H9 (cell line): ENCODE data around the gene ACACA. TPM values are rescaled to one million over a fixed set of nuclear protein-coding genes. Genes with fewer than 3 reads are reported as not detected.

ENCODE experiments used
- DNase-seq: peaks from one replicate; pipeline ENCODE4 v3.0.0-alpha.2; 2017
- H2AFZ ChIP-seq: one replicate; pipeline ENCODE4 v1.6.1; 2013; ENCODE audit warnings: mild to moderate bottlenecking, low read length, control low read depth, moderate library complexity
- H2AK5ac ChIP-seq: 2 replicates; pipeline ENCODE4 v1.6.1; 2013; ENCODE audit warnings: low read length, control low read depth, mixed read lengths; ENCODE audit not compliant: insufficient read length
- H2BK120ac ChIP-seq: one replicate; pipeline ENCODE4 v1.6.1; 2013; ENCODE audit warnings: low read depth, mild to moderate bottlenecking, low read length, control low read depth, inconsistent platforms; ENCODE audit not compliant: poor library complexity, severe bottlenecking
- H2BK12ac ChIP-seq: 2 replicates; pipeline ENCODE4 v1.6.1; 2013; ENCODE audit warnings: low read length, control low read depth, mixed read lengths, low read depth; ENCODE audit not compliant: insufficient read length
- H2BK15ac ChIP-seq: 2 replicates; pipeline ENCODE4 v1.6.1; 2013; ENCODE audit warnings: low read depth, low read length, control low read depth
- H2BK20ac ChIP-seq: one replicate; pipeline ENCODE4 v1.6.1; 2013; ENCODE audit warnings: low read depth, mild to moderate bottlenecking, low read length, control low read depth, inconsistent platforms; ENCODE audit not compliant: poor library complexity, severe bottlenecking
- H2BK5ac ChIP-seq: 2 replicates; pipeline ENCODE4 v1.6.1; 2013; ENCODE audit warnings: low read length, control low read depth, mixed read lengths; ENCODE audit not compliant: insufficient read length
- H3K14ac ChIP-seq: 2 replicates; pipeline ENCODE4 v1.6.1; 2013; ENCODE audit warnings: low read length, control low read depth; ENCODE audit not compliant: insufficient read depth
- H3K18ac ChIP-seq: 2 replicates; pipeline ENCODE4 v1.6.1; 2013; ENCODE audit warnings: low read depth, mild to moderate bottlenecking, mixed read lengths, low read length, control low read depth; ENCODE audit not compliant: insufficient read length
- H3K23ac ChIP-seq: 2 replicates; pipeline ENCODE4 v1.6.1; 2013; ENCODE audit warnings: low read length, control low read depth, mixed read lengths, low read depth; ENCODE audit not compliant: insufficient read length
- H3K23me2 ChIP-seq: 2 replicates; pipeline ENCODE4 v1.6.1; 2013; ENCODE audit warnings: low read depth, mild to moderate bottlenecking, mixed read lengths, low read length, control low read depth; ENCODE audit not compliant: insufficient read length, poor library complexity, severe bottlenecking
- H3K27ac ChIP-seq: 2 replicates; pipeline ENCODE4 v1.5.1; 2013; ENCODE audit warnings: low read length, control low read depth, mixed read lengths, low read depth; ENCODE audit not compliant: insufficient read length
- H3K27me3 ChIP-seq: 2 replicates; pipeline ENCODE4 v1.6.1; 2013; ENCODE audit warnings: low read length, control low read depth, inconsistent platforms; ENCODE audit not compliant: insufficient read depth
- H3K4ac ChIP-seq: 2 replicates; pipeline ENCODE4 v1.6.1; 2013; ENCODE audit warnings: low read depth, mild to moderate bottlenecking, control low read depth, inconsistent platforms, low read length, moderate library complexity
- H3K4me1 ChIP-seq: 2 replicates; pipeline ENCODE4 v1.6.1; 2013; ENCODE audit warnings: low read length, control low read depth, inconsistent platforms; ENCODE audit not compliant: insufficient read depth
- H3K4me2 ChIP-seq: 2 replicates; pipeline ENCODE4 v1.6.1; 2013; ENCODE audit warnings: low read length, control low read depth, mixed read lengths; ENCODE audit not compliant: insufficient read length, insufficient read depth
- H3K56ac ChIP-seq: 2 replicates; pipeline ENCODE4 v1.6.1; 2013; ENCODE audit warnings: low read depth, mild to moderate bottlenecking, mixed read lengths, low read length, control low read depth; ENCODE audit not compliant: insufficient read length
- H3K79me1 ChIP-seq: 2 replicates; pipeline ENCODE4 v1.6.1; 2013; ENCODE audit warnings: low read depth, mild to moderate bottlenecking, moderate library complexity, low read length, control low read depth, inconsistent platforms; ENCODE audit not compliant: insufficient read depth, poor library complexity, severe bottlenecking
- H3K79me2 ChIP-seq: 2 replicates; pipeline ENCODE4 v1.6.1; 2013; ENCODE audit warnings: low read length, control low read depth, inconsistent platforms; ENCODE audit not compliant: insufficient read depth
- H3K9ac ChIP-seq: 2 replicates; pipeline ENCODE4 v1.6.1; 2013; ENCODE audit warnings: low read length, control low read depth, mixed read lengths; ENCODE audit not compliant: insufficient read length; ENCODE audit errors: extremely low read depth
- H3K9me3 ChIP-seq: one replicate; pipeline ENCODE4 v1.6.1; 2013; ENCODE audit warnings: low read depth, low read length, inconsistent platforms; ENCODE audit not compliant: control insufficient read depth
- H3T11ph ChIP-seq: one replicate; pipeline ENCODE4 v1.6.1; 2013; ENCODE audit warnings: mild to moderate bottlenecking, low read length, control low read depth, inconsistent platforms
- H4K20me1 ChIP-seq: one replicate; pipeline ENCODE4 v1.6.1; 2013; ENCODE audit not compliant: control insufficient read depth, insufficient read length, insufficient read depth
- H4K5ac ChIP-seq: 2 replicates; pipeline ENCODE4 v1.6.1; 2013; ENCODE audit warnings: low read depth, mild to moderate bottlenecking, mixed read lengths, low read length, control low read depth; ENCODE audit not compliant: insufficient read length
- H4K8ac ChIP-seq: replicated peaks from 2 replicates; pipeline ENCODE4 v1.6.1; 2013; ENCODE audit warnings: low read length, control low read depth, mixed read lengths, low read depth; ENCODE audit not compliant: insufficient read length
- H4K91ac ChIP-seq: 2 replicates; pipeline ENCODE4 v1.6.1; 2013; ENCODE audit warnings: low read depth, mild to moderate bottlenecking, moderate library complexity, mixed read lengths, low read length, control low read depth; ENCODE audit not compliant: insufficient read length
- H3K27ac Mint-ChIP-seq, 3 experiments: 2 replicates in 2 of 3; 3 replicates in 1 of 3; pipeline ENCODE4 v1.8.0; 2020 to 2021; ENCODE audit warnings: mixed read lengths in 3 of 3, mild to moderate bottlenecking in 1 of 3, moderate library complexity in 1 of 3
- H3K27me3 Mint-ChIP-seq: 2 replicates; pipeline ENCODE4 v1.8.0; 2021; ENCODE audit warnings: low read depth, mild to moderate bottlenecking, moderate library complexity, mixed read lengths
- H3K36me3 Mint-ChIP-seq, 3 experiments: 2 replicates in 2 of 3; 3 replicates in 1 of 3; pipeline ENCODE4 v1.8.0; 2020 to 2021; ENCODE audit warnings: low read depth in 3 of 3, mixed read lengths in 3 of 3; ENCODE audit not compliant: insufficient read depth in 1 of 3
- H3K4me1 Mint-ChIP-seq, 2 experiments: 2 replicates each; pipeline ENCODE4 v1.8.0; 2020; ENCODE audit warnings: mixed read lengths in 2 of 2
- H3K4me3 Mint-ChIP-seq, 2 experiments: 2 replicates in 1 of 2; 3 replicates in 1 of 2; pipeline ENCODE4 v1.8.0; 2020 to 2021; ENCODE audit warnings: mild to moderate bottlenecking in 2 of 2, mixed read lengths in 2 of 2, moderate library complexity in 1 of 2
- H3K9me3 Mint-ChIP-seq, 2 experiments: 2 replicates in 1 of 2; 3 replicates in 1 of 2; pipeline ENCODE4 v1.8.0; 2020; ENCODE audit warnings: mild to moderate bottlenecking in 2 of 2, mixed read lengths in 2 of 2, moderate library complexity in 1 of 2
- CTCF ChIP-seq: fragments of 200-600 bp; sonication (generic); conservative IDR thresholded peaks from 3 replicates; pipeline ENCODE4 v1.8.0; 2021; ENCODE audit warnings: antibody characterized with exemption, mild to moderate bottlenecking
- WGBS: extraction: QIAGEN DNeasy Blood & Tissue Kit; methylation state at CpG from one replicate; pipeline ENCODE4 v1.1.7; 2013; ENCODE audit warnings: missing lambda C conversion rate, low lambda C conversion rate, mixed read lengths; ENCODE audit not compliant: insufficient read length; ENCODE audit errors: extremely low coverage; 5-methylcytosine and 5-hydroxymethylcytosine counted together
- total RNA-seq: library from RNA; stranded (reverse); gene quantifications from 2 replicates; pipeline ENCODE4 v1.2.1, GENCODE V29; 2021

ACACA gene
- total RNA-seq, 1 experiment from 2014 or later, result 135 TPM

GRCh38 chr17:37273409-37274051, 133.1 kb downstream of the ACACA start:
- Histone ChIP-seq H4K20me1 (no peaks in the 10 kb centered on the region), H2BK12ac (no peak overlapping the region), H3K23ac (no peak overlapping the region), H2AFZ (no peak overlapping the region), H3K27me3 (no peaks in the 10 kb centered on the region), H3K18ac (no peak overlapping the region), H3K4me2 (no peak overlapping the region), H3K9ac (no peak overlapping the region), H3K79me1 (no peaks in the 10 kb centered on the region), H4K8ac (no peak overlapping the region), H2BK120ac (no peak overlapping the region), H3K56ac (no peak overlapping the region), H3K4me1 (no peaks in the 10 kb centered on the region), H2BK5ac (no peak overlapping the region), H3K79me2 (no peaks in the 10 kb centered on the region), H3K27ac (no peak overlapping the region), H2BK20ac (no peak overlapping the region), H4K5ac (no peak overlapping the region), H3K23me2 (no peaks in the 10 kb centered on the region), H4K91ac (no peak overlapping the region), H3K4ac (no peak overlapping the region), H3K9me3 (no peaks in the 10 kb centered on the region), H3T11ph (no peak overlapping the region), H2BK15ac (no peak overlapping the region), H3K14ac (no peak overlapping the region), H2AK5ac (no peak overlapping the region)
- no peak for TF ChIP-seq CTCF
- no peaks in the 10 kb centered on the region for H3K9me3 Mint-ChIP-seq
- peaks cover 42 to 64% (median 58%) of the 10 kb centered on the region in 3 experiments; a peak in 6 of 7 replicates for H3K36me3 Mint-ChIP-seq
- H3K27ac Mint-ChIP-seq, result peak overlapping the region in 1 of 3 experiments; percentile 65; a peak in 2 of 7 replicates
- 0 out of 4 replicates have a peak, but pooled peaks cover 0 to 3% of the 10 kb centered on the region in 2 experiments for H3K4me1 Mint-ChIP-seq
- WGBS, result no CpG with 5 or more reads among the region's 3 CpGs
- DNase-seq, result peak; percentile 24
- H3K4me3 Mint-ChIP-seq, result no peak overlapping the region
- H3K27me3 Mint-ChIP-seq, result no peaks in the 10 kb centered on the region
